Stimulated activated CD4-positive, alpha-beta T cell treated with anti-CD3 and anti-CD28 coated beads, Interleukin-12 subunit alpha, Interleukin-12 subunit beta, amount 100 ng/mL, for 48 hours (primary cell): ENCODE results near the gene ITGB7.
"Not testable (repeated sequence)": the region's sequence is repeated elsewhere in the genome, so short reads cannot be mapped to it uniquely, and the experiment has no call there.

Experiments
- DNase-seq, 3 donors: peaks; one replicate each; pipeline ENCODE4 v3.0.0-alpha.2; 2020; ENCODE audit warnings: low read depth in 2 of 3, low spot score in 1 of 3

ITGB7 gene

GRCh38 chr12:53180931-53181645 is 26.0 kb downstream of the ITGB7 start:
- peak; percentile 62 to 76 (median 68) for DNase-seq

- peak; percentile 93 to 98 (median 97) for DNase-seq
Observed at GRCh38 chr12:53180220-53180930, 26.7 kb downstream of the ITGB7 start, which contains the start of the genes CSAD and ZNF740. Gene CSAD (minus strand): TSS chr12:53180925. CDS start chr12:53173470, 7,455 bp downstream. Gene ZNF740 (plus strand): TSS chr12:53180722. CDS start chr12:53181984, 1,262 bp downstream.

GRCh38 chr12:53179687-53180219 is 27.3 kb downstream of the ITGB7 start:
- no peak for DNase-seq

GRCh38 chr12:53178803-53179202 is 28.2 kb downstream of the ITGB7 start:
- not testable (repeated sequence) for DNase-seq

GRCh38 chr12:53177447-53177846 is 29.6 kb downstream of the ITGB7 start:
- not testable (repeated sequence) for DNase-seq

- no peak for DNase-seq
Observed at GRCh38 chr12:53176750-53177149, 30.3 kb downstream of the ITGB7 start.

- no peak for DNase-seq
Observed at GRCh38 chr12:53174881-53175491, 32.1 kb downstream of the ITGB7 start.

GRCh38 chr12:53173085-53173715 is 33.9 kb downstream of the ITGB7 start:
- no peak for DNase-seq

- no peak for DNase-seq
Observed at GRCh38 chr12:53172352-53172751, 34.7 kb downstream of the ITGB7 start.

GRCh38 chr12:53171725-53172329 is 35.2 kb downstream of the ITGB7 start:
- no peak for DNase-seq

- no peak for DNase-seq
Observed at GRCh38 chr12:53170876-53171724, 36.0 kb downstream of the ITGB7 start.

- DNase-seq: no peak
Observed at GRCh38 chr12:53170215-53170614, 36.8 kb downstream of the ITGB7 start.

- no peak for DNase-seq
Observed at GRCh38 chr12:53169644-53170043, 37.4 kb downstream of the ITGB7 start.

GRCh38 chr12:53166837-53167236 is 40.2 kb downstream of the ITGB7 start:
- no peak for DNase-seq

GRCh38 chr12:53163008-53163407 is 44.0 kb downstream of the ITGB7 start:
- DNase-seq: not testable (repeated sequence)

- DNase-seq: no peak
Observed at GRCh38 chr12:53161119-53161911, 45.7 kb downstream of the ITGB7 start.

GRCh38 chr12:53160673-53161072 is 46.4 kb downstream of the ITGB7 start:
- no peak for DNase-seq

- DNase-seq: no peak
Observed at GRCh38 chr12:53160000-53160399, 47.1 kb downstream of the ITGB7 start.
